HepG2 (cell line): ENCODE results near the gene SRC. TPM values are rescaled to one million over a fixed set of nuclear protein-coding genes. Genes with fewer than 3 reads are reported as not detected.
A peak's percentile ranks its signal among the peaks of the same experiment; 100 is the strongest.

Experiments used
- ATAC-seq: fragments of 200-7000 bp; cut with Tn5 transposase; 3 replicates; pipeline ENCODE4 v1.9.1; 2020; ENCODE audit warnings: mild to moderate bottlenecking, moderate library complexity
- BruUV-seq: library from RNA; stranded (reverse); fragments of 400-500 nt; replicated peaks from 2 replicates; lab custom pipeline; 2021; lab: Mats Ljungman, UMichigan
- CTCF ChIA-PET: fragments of 300-600 bp; formaldehyde crosslinking; extraction: SDS; loops from one replicate; lab custom pipeline; 2021; ENCODE audit warnings: low total read pairs, inconsistent platforms, low intra/inter-chr PET ratio; lab: Yijun Ruan, JAX
- POLR2A ChIA-PET: fragments of 350-600 bp; sonication (Branson Sonifier 250); formaldehyde crosslinking; loops from one replicate; lab custom pipeline; 2020; ENCODE audit warnings: antibody characterized with exemption, inconsistent platforms; lab: Yijun Ruan, JAX
- DNase-seq: peaks from one replicate; pipeline ENCODE4 v3.0.0-alpha.2; 2015; ENCODE audit warnings: low spot score
- FAIRE-seq: peaks from 3 replicates; lab custom pipeline; 2011; peaks lifted over from hg19 to GRCh38; lab: Jason Lieb, UNC
- H2AFZ ChIP-seq: one replicate; pipeline ENCODE4 v1.6.1; 2011; ENCODE audit warnings: low read length, inconsistent platforms
- H3K27ac ChIP-seq: fragments of 300-600 bp; 3 replicates; pipeline ENCODE4 v1.8.0; 2011; ENCODE audit warnings: mixed run types, mild to moderate bottlenecking, mixed read lengths, low read length, inconsistent platforms; ENCODE audit not compliant: insufficient read depth; ENCODE audit errors: extremely low read length
- H3K27me3 ChIP-seq, 2 experiments: fragments of 200-600 bp in 1 of 2; 2 replicates in 1 of 2; 3 replicates in 1 of 2; pipeline versions ENCODE4 v1.6.0 to v1.8.0; 2011; ENCODE audit warnings: low read length in 2 of 2, mild to moderate bottlenecking in 2 of 2, moderate library complexity in 2 of 2, inconsistent platforms in 1 of 2; ENCODE audit not compliant: insufficient read depth in 2 of 2, control insufficient read depth in 1 of 2
- H3K36me3 ChIP-seq, 2 experiments: fragments of 200-600 bp in 1 of 2; replicated peaks in 1 of 2; 2 replicates in 1 of 2; 3 replicates in 1 of 2; pipeline versions ENCODE4 v1.5.1 to v1.8.0; 2011; ENCODE audit warnings: low read length in 2 of 2, inconsistent platforms in 1 of 2; ENCODE audit not compliant: insufficient read depth in 2 of 2, control insufficient read depth in 1 of 2
- H3K4me1 ChIP-seq: 2 replicates; pipeline ENCODE4 v1.5.1; 2012; ENCODE audit warnings: low read length, inconsistent platforms; ENCODE audit not compliant: insufficient read depth
- H3K4me2 ChIP-seq: 2 replicates; pipeline ENCODE4 v1.6.0; 2011; ENCODE audit warnings: low read depth, low read length, inconsistent platforms
- H3K4me3 ChIP-seq, 3 experiments: fragments of 200-600 bp in 1 of 3; sonication (generic), shearing (Covaris generic) in 1 of 3; replicated peaks in 1 of 3; 2 replicates each; pipeline ENCODE4 v1.5.1; 2011 to 2016; ENCODE audit warnings: low read length in 3 of 3, inconsistent platforms in 2 of 3, low read depth in 2 of 3, mild to moderate bottlenecking in 2 of 3, control low read depth in 1 of 3, mixed read lengths in 1 of 3; ENCODE audit not compliant: insufficient read depth in 1 of 3
- H3K79me2 ChIP-seq: one replicate; pipeline ENCODE4 v1.6.1; 2011; ENCODE audit warnings: low read length, inconsistent platforms; ENCODE audit not compliant: insufficient read depth
- H3K9ac ChIP-seq: 2 replicates; pipeline ENCODE4 v1.6.0; 2011; ENCODE audit warnings: mild to moderate bottlenecking, low read depth, low read length, inconsistent platforms; ENCODE audit not compliant: insufficient read depth
- H3K9me3 ChIP-seq: 2 replicates; pipeline ENCODE4 v1.5.1; 2012; ENCODE audit warnings: mild to moderate bottlenecking, low read length
- H4K20me1 ChIP-seq: 2 replicates; pipeline ENCODE4 v1.6.0; 2011; ENCODE audit warnings: inconsistent platforms, mild to moderate bottlenecking, low read length, moderate library complexity; ENCODE audit not compliant: insufficient read depth
- PTBP1 ChIP-seq: fragments of 200-400 bp; formaldehyde crosslinking; IDR thresholded peaks from 2 replicates; pipeline ENCODE4 v1.6.1; 2018; ENCODE audit warnings: low read length, low read depth; ENCODE audit not compliant: poor library complexity, severe bottlenecking
- ZNF737 ChIP-seq: sonication (generic); formaldehyde crosslinking; IDR thresholded peaks from 2 replicates; pipeline ENCODE4 v1.5.0; 2020; ENCODE audit warnings: missing genetic modification reagents, mild to moderate bottlenecking, borderline replicate concordance
- WGBS: methylation state at CpG from one replicate; pipeline ENCODE4 v1.1.6; 2017; ENCODE audit warnings: low lambda C conversion rate; 5-methylcytosine and 5-hydroxymethylcytosine counted together
- in situ Hi-C: cut with HindIII; loops from 2 replicates; pipeline ENCODE4 v1.10.0; 2017; ENCODE audit warnings: low pct_unique_long_range_greater_than_20kb; ENCODE audit not compliant: extremely low pct_ligation_motif_present
- intact Hi-C: fragments of 100-400 bp; cut with micrococcal nuclease; formaldehyde crosslinking; loops from one replicate; pipeline ENCODE4 v1.10.0; 2022; ENCODE audit not compliant: unreplicated experiment
- polyA plus RNA-seq, 8 experiments: library from polyadenylated mRNA; depleted of rRNA in 3 of 8; stranded (reverse) in 7 of 8; unstranded in 1 of 8; fragments of >200 nt; fragmentation: Illumina TruSeq in 4 of 8; extraction: Trizol in 4 of 8; gene quantifications; 2 replicates each; pipeline versions ENCODE4 v1.2.1 to v1.2.3, GENCODE V29; 2011 to 2016; ENCODE audit warnings: low read depth in 4 of 8, missing spikeins in 1 of 8, mixed read lengths in 1 of 8; ENCODE audit not compliant: insufficient read depth in 1 of 8
- total RNA-seq, 5 experiments: library from RNA; depleted of rRNA; stranded (reverse); fragments of >200 nt; fragmentation: Illumina TruSeq; extraction: Trizol; gene quantifications; 2 replicates each; pipeline ENCODE4 v1.2.3, GENCODE V29; 2016; ENCODE audit warnings: low read depth in 1 of 5
- TF ChIP-seq, protein P1 (sequence below): fragments of 450-650 bp; IDR thresholded peaks from 2 replicates; pipeline ENCODE4 v1.6.1; 2016

SRC gene
- total and polyA plus RNA-seq, 2 of the 13 experiments (the other 11 are each of a cell fraction or from before 2014, with no cell fraction given) = 54.7 to 192 TPM

DNA sequence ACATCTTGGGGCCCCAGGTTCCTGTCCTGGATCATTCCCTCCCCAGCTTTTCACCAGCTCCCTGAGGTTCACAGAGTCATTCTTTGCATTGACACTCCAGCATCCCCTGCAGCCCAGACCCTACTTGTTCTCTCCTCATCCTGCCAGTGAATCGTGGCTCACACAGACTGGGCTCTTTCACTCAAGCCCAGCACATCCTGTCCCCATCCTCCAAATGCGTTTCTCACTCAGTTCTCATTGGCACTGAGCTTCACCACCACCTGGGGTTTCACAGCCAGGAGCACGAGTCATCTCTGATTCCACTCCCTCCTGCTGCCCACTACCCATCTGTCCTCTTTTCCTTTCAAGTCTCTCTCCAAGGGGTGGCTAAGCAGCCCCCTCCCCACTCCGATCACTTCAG lies 89.7 kb downstream of the SRC start:
- ChIA-PET POLR2A (no interaction called here), CTCF (no interaction called here)
- Histone ChIP-seq H3K27ac (no peak overlapping the region), H3K36me3 (no peaks in the 10 kb centered on the region), H3K4me3 (no peak overlapping the region), H3K9ac (no peak overlapping the region), H3K4me1 (peaks cover 15% of the 10 kb centered on the region), H4K20me1 (no peaks in the 10 kb centered on the region), H3K4me2 (no peak overlapping the region), H3K79me2 (no peaks in the 10 kb centered on the region), H3K9me3 (no peaks in the 10 kb centered on the region), H2AFZ (no peak overlapping the region), H3K27me3 (peaks cover 0 to 19% of the 10 kb centered on the region in 2 experiments; a peak in 3 of 5 replicates)
- BruUV-seq = no TSS peak
- no peak for TF ChIP-seq ZNF737 (CRISPR knock-in tag)
- FAIRE-seq (no peak), ATAC-seq (no peak), DNase-seq (no peak)
- 9% methylated on average over 4 of the region's 4 CpGs for WGBS
- in situ Hi-C loops = no loop called here
- intact Hi-C loops = no loop called here

DNA sequence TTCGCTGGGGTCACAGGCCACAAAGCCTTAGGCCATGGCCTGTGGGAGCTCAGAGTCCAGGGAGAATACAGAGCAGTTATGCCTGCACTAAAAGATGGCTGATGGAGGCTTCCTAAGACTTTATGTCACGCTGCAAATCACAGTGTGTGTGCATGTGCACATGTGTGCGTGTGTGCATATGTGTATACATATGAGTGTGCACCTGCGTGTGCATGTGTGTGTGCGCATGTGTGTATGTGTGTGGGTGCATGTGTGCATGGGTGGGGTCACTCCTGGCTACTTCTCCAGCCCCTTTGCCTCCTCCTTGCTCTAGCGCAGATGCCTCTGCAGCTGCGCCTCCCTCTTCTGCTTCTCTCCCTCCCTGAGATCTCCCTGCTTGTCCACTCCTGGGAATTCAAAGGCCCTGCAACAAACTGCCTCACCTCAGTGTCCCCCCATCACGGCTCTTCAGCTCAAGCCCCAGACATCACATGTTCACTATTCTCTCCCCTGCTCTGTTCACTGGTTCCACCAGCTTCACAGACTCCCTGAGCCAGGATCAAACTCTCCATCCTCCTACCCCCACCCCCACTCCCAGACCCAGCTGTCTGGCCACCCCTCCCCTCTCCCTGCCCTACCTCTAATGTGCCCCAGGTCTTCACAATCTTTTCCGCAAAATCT lies 90.7 kb downstream of the SRC start:
- Histone ChIP-seq H3K4me1 (peaks cover 15% of the 10 kb centered on the region), H3K27ac (no peak overlapping the region), H3K79me2 (no peaks in the 10 kb centered on the region), H3K27me3 (peaks cover 0 to 19% of the 10 kb centered on the region in 2 experiments; a peak in 3 of 5 replicates), H3K9me3 (no peaks in the 10 kb centered on the region), H3K4me2 (no peak overlapping the region), H3K4me3 (no peak overlapping the region), H3K36me3 (no peaks in the 10 kb centered on the region), H2AFZ (no peak overlapping the region), H3K9ac (no peak overlapping the region), H4K20me1 (no peaks in the 10 kb centered on the region)
- FAIRE-seq (no peak), DNase-seq (no peak), ATAC-seq (no peak)
- POLR2A ChIA-PET = no interaction called here
- WGBS = 48% methylated on average over 9 of the region's 9 CpGs
- intact Hi-C loops (no loop called here), in situ Hi-C loops (no loop called here)
- TF ChIP-seq, protein P1, sequence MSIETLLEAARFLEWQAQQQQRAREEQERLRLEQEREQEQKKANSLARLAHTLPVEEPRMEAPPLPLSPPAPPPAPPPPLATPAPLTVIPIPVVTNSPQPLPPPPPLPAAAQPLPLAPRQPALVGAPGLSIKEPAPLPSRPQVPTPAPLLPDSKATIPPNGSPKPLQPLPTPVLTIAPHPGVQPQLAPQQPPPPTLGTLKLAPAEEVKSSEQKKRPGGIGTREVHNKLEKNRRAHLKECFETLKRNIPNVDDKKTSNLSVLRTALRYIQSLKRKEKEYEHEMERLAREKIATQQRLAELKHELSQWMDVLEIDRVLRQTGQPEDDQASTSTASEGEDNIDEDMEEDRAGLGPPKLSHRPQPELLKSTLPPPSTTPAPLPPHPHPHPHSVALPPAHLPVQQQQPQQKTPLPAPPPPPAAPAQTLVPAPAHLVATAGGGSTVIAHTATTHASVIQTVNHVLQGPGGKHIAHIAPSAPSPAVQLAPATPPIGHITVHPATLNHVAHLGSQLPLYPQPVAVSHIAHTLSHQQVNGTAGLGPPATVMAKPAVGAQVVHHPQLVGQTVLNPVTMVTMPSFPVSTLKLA = peak; percentile 88
- TF ChIP-seq PTBP1 = no peak
- no TSS peak for BruUV-seq
- CTCF ChIA-PET = no interaction called here
